K562 (cell line): Measurements from ENCODE around the gene TOM1. TPM values are rescaled to one million over a fixed set of nuclear protein-coding genes. Genes with fewer than 3 reads are reported as not detected.

Experiments
- ATAC-seq: fragments of 200-7000 bp; cut with Tn5 transposase; 3 replicates; pipeline ENCODE4 v1.9.1; 2020; ENCODE audit warnings: moderate library complexity
- BruUV-seq: library from RNA; stranded (reverse); fragments of 400-500 nt; replicated peaks from 2 replicates; lab custom pipeline; 2021; lab: Mats Ljungman, UMichigan
- CTCF ChIA-PET: fragments of 300-600 bp; formaldehyde crosslinking; extraction: SDS; loops from one replicate; lab custom pipeline; 2021; ENCODE audit warnings: low intra/inter-chr PET ratio; lab: Yijun Ruan, JAX
- POLR2A ChIA-PET: fragments of 300-600, 350-650 bp; sonication (Branson Sonifier 250); formaldehyde crosslinking; extraction: SDS; loops from one replicate; lab custom pipeline; 2021; ENCODE audit warnings: antibody characterized with exemption, inconsistent platforms; lab: Yijun Ruan, JAX
- DNase-seq, 4 experiments: peaks; one replicate each; pipeline versions ENCODE4 v3.0.0 to v3.0.0-alpha.2; 2011 to 2018; ENCODE audit warnings: low spot score in 3 of 4, mixed read lengths in 3 of 4; ENCODE audit errors: extremely low read depth in 1 of 4
- FAIRE-seq: peaks from 2 replicates; lab custom pipeline; 2011; peaks lifted over from hg19 to GRCh38; lab: Jason Lieb, UNC
- H2AFZ ChIP-seq: 2 replicates; pipeline ENCODE4 v1.6.0; 2011; ENCODE audit warnings: low read depth, low read length, control low read depth, inconsistent platforms
- H3K27ac ChIP-seq: fragments of 200-600 bp; 3 replicates; pipeline ENCODE4 v1.8.0; 2011; ENCODE audit warnings: low read depth, mild to moderate bottlenecking, control low read depth, inconsistent platforms, low read length, moderate library complexity, mixed read lengths; ENCODE audit errors: extremely low read depth
- H3K27me3 ChIP-seq, 2 experiments: fragments of 300-600 bp in 1 of 2; 2 replicates in 1 of 2; 3 replicates in 1 of 2; pipeline versions ENCODE4 v1.6.0 to v1.8.0; 2011; ENCODE audit warnings: inconsistent platforms in 2 of 2, low read length in 2 of 2, mild to moderate bottlenecking in 1 of 2, mixed read lengths in 1 of 2, moderate library complexity in 1 of 2; ENCODE audit not compliant: control insufficient read depth in 2 of 2, insufficient read depth in 2 of 2
- H3K36me3 ChIP-seq: fragments of 300-600 bp; 3 replicates; pipeline ENCODE4 v1.8.0; 2011; ENCODE audit warnings: mild to moderate bottlenecking, low read length, inconsistent platforms; ENCODE audit not compliant: control insufficient read depth, insufficient read depth
- H3K4me1 ChIP-seq, 2 experiments: fragments of 200-600 bp in 1 of 2; replicated peaks in 1 of 2; 2 replicates in 1 of 2; 3 replicates in 1 of 2; pipeline versions ENCODE4 v1.5.1 to v1.8.0; 2011; ENCODE audit warnings: inconsistent platforms in 2 of 2, low read length in 2 of 2, mild to moderate bottlenecking in 1 of 2, mixed read lengths in 1 of 2, moderate library complexity in 1 of 2; ENCODE audit not compliant: control insufficient read depth in 2 of 2, insufficient read depth in 2 of 2
- H3K4me2 ChIP-seq: 2 replicates; pipeline ENCODE4 v1.6.1; 2011; ENCODE audit warnings: low read length, control low read depth, inconsistent platforms, mixed read lengths; ENCODE audit not compliant: insufficient read depth
- H3K4me3 ChIP-seq: fragments of 200-600 bp; sonication (generic), shearing (Covaris generic); 2 replicates; pipeline ENCODE4 v1.5.1; 2016; ENCODE audit warnings: control low read depth, inconsistent platforms
- H3K79me2 ChIP-seq: fragments of 200-600 bp; 3 replicates; pipeline ENCODE4 v1.8.0; 2011; ENCODE audit warnings: low read length, inconsistent platforms; ENCODE audit not compliant: control insufficient read depth, insufficient read depth
- H3K9ac ChIP-seq, 2 experiments: 2 replicates each; pipeline versions ENCODE4 v1.6.0 to v1.6.1; 2011; ENCODE audit warnings: low read depth in 2 of 2, low read length in 2 of 2, control low read depth in 1 of 2, inconsistent platforms in 1 of 2, mild to moderate bottlenecking in 1 of 2, mixed read lengths in 1 of 2; ENCODE audit not compliant: insufficient read depth in 1 of 2
- H3K9me1 ChIP-seq: one replicate; pipeline ENCODE4 v1.6.0; 2011; ENCODE audit warnings: inconsistent platforms, mild to moderate bottlenecking, low read length, moderate library complexity; ENCODE audit not compliant: control insufficient read depth, insufficient read depth
- H3K9me3 ChIP-seq: replicated peaks from 2 replicates; pipeline ENCODE4 v1.5.1; 2011; ENCODE audit warnings: low read depth, low read length, inconsistent platforms; ENCODE audit not compliant: control insufficient read depth, insufficient read depth
- H4K20me1 ChIP-seq: replicated peaks from 2 replicates; pipeline ENCODE4 v1.6.1; 2011; ENCODE audit warnings: low read length, inconsistent platforms, mixed read lengths; ENCODE audit not compliant: control insufficient read depth, insufficient read depth
- ZBTB7A ChIP-seq: IDR thresholded peaks from 2 replicates; pipeline ENCODE4 v1.6.1; 2011; ENCODE audit warnings: low read depth, mild to moderate bottlenecking, low read length, moderate library complexity, borderline replicate concordance; ENCODE audit not compliant: control insufficient read depth
- WGBS: fragments of 100-300 bp; shearing (Covaris generic); methylation state at CpG from one replicate; pipeline ENCODE4 v1.1.6; 2016; ENCODE audit warnings: low coverage, mixed read lengths; ENCODE audit not compliant: insufficient coverage; ENCODE audit errors: missing lambda C conversion rate; 5-methylcytosine and 5-hydroxymethylcytosine counted together
- in situ Hi-C: fragments of 300-500 bp; cut with MboI; formaldehyde crosslinking; loops from 4 replicates; pipeline ENCODE4 v1.15.0; 2018; ENCODE audit warnings: inconsistent platforms, mixed read lengths
- intact Hi-C: fragments of 100-400 bp; cut with micrococcal nuclease; formaldehyde crosslinking; loops from 2 replicates; pipeline ENCODE4 v1.14.2; 2022
- polyA plus RNA-seq, 8 experiments: library from polyadenylated mRNA; depleted of rRNA in 4 of 8; stranded (reverse) in 5 of 8; unstranded in 3 of 8; fragments of >200 nt; fragmentation: Nextera tagmentation in 2 of 8; fragmentation: Illumina TruSeq in 1 of 8; extraction: Ambion mirVana in 2 of 8; extraction: Trizol in 1 of 8; gene quantifications; 2 replicates each; pipeline versions ENCODE4 v1.2.1 to v1.2.3, GENCODE V29; 2011 to 2014; ENCODE audit warnings: inconsistent platforms in 1 of 8, missing spikeins in 1 of 8
- total RNA-seq, 7 experiments: library from RNA; depleted of rRNA in 6 of 7; stranded (reverse); fragments of >200 nt in 6 of 7; fragmentation: Illumina TruSeq in 2 of 7; extraction: Trizol in 2 of 7; gene quantifications; 2 replicates each; pipeline versions ENCODE4 v1.2.1 to v1.2.3, GENCODE V29; 2011 to 2021; ENCODE audit warnings: low replicate concordance in 1 of 7
- TF ChIP-seq, protein P1 (sequence below): fragments of 450-650 bp; IDR thresholded peaks from 2 replicates; pipeline ENCODE4 v1.6.1; 2016

TOM1 gene
- total and polyA plus RNA-seq, 9 of the 15 experiments (the other 6 are each of a cell fraction or from before 2014, with no cell fraction given), result 0.64 to 20.6 (median 12.0) TPM

DNA sequence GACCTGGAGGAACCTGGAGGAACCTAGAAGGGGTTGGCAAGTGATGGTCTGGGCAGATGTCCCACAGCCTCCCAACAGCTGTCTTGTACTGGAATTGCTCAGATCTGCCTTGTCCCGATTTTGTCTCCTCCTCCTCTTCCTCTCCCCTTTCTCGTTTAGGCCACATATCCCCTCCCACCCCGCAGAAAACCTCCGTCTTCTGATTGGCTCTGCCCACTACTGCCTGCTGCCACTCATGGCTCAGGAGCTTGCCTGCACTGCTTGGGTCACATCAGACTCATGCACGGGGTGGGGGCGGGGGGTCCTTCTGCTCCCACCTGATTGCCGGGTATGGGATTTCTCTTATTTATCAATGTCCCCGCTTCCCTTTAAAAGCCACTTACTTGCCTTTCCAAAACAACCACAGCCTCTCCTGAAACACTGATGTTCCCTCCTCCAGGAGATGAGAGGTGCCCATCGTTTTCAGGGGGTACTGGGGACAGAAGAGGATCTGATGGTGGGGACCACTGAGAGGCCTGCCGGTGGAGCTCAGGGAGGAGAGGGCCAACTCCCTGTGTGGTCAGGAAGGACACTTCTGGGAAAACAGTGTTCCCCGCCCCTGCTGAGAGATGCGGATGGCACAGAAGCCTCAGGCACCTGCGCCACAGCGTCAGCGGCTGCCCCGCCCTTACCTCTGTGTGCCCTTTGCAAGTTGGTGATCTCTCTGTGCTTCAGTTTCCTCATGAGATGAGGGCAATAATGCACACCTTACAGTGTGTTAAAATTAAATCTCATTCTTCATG lies 14.7 kb downstream of the TOM1 start:
- Histone ChIP-seq H3K4me2 (no peak overlapping the region), H3K9ac (no peak overlapping the region), H3K27me3 (no peaks in the 10 kb centered on the region), H3K9me1 (no peaks in the 10 kb centered on the region), H3K4me3 (no peak overlapping the region), H3K79me2 (no peaks in the 10 kb centered on the region), H3K9me3 (no peaks in the 10 kb centered on the region), H3K4me1 (peaks cover 0 to 8% of the 10 kb centered on the region in 2 experiments; a peak in 3 of 5 replicates), H2AFZ (no peak overlapping the region), H4K20me1 (no peaks in the 10 kb centered on the region; the same call in none of the 2 replicates), H3K36me3 (peaks cover 4% of the 10 kb centered on the region; the same call in 2 of the 3 replicates), H3K27ac (no peak overlapping the region)
- FAIRE-seq (no peak), ATAC-seq (no peak), DNase-seq (no peak)
- TF ChIP-seq ZBTB7A, result no peak
- TF ChIP-seq, protein P1, sequence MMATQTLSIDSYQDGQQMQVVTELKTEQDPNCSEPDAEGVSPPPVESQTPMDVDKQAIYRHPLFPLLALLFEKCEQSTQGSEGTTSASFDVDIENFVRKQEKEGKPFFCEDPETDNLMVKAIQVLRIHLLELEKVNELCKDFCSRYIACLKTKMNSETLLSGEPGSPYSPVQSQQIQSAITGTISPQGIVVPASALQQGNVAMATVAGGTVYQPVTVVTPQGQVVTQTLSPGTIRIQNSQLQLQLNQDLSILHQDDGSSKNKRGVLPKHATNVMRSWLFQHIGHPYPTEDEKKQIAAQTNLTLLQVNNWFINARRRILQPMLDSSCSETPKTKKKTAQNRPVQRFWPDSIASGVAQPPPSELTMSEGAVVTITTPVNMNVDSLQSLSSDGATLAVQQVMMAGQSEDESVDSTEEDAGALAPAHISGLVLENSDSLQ, result 0 out of 2 replicates have a peak, but pooled peaks have one; percentile 27
- POLR2A ChIA-PET, result no interaction called here
- 77% methylated on average over 8 of the region's 16 CpGs for WGBS
- in situ Hi-C loops (no loop called here), intact Hi-C loops (no loop called here)
- CTCF ChIA-PET, result no interaction called here
- no TSS peak for BruUV-seq
